GM23338 (cell line): ENCODE data around the gene NCAPD3. TPM values are rescaled to one million over a fixed set of nuclear protein-coding genes. Genes with fewer than 3 reads are reported as not detected.

Source experiments
- ATAC-seq: fragments of 200-7000 bp; cut with Tn5 transposase; 3 replicates; pipeline ENCODE4 v1.9.1; 2020
- DNase-seq: peaks from one replicate; pipeline ENCODE4 v3.0.0-alpha.2; 2015; ENCODE audit warnings: low spot score
- H2AFZ ChIP-seq: fragments of 200-600 bp; sonication (generic); 2 replicates; pipeline ENCODE4 v1.8.0; 2016; ENCODE audit warnings: antibody characterized with exemption, mild to moderate bottlenecking, moderate library complexity
- H3F3A ChIP-seq: fragments of 200-600 bp; sonication (generic); replicated peaks from 2 replicates; pipeline ENCODE4 v1.8.0; 2017; ENCODE audit warnings: antibody characterized with exemption, mixed run types, low read depth
- H3K27ac ChIP-seq: fragments of 200-600 bp; sonication (generic); 2 replicates; pipeline ENCODE4 v1.6.1; 2016; ENCODE audit warnings: low read depth
- H3K27me3 ChIP-seq: fragments of 200-600 bp; sonication (generic); 2 replicates; pipeline ENCODE4 v1.8.0; 2016; ENCODE audit warnings: mild to moderate bottlenecking, mixed run types, moderate library complexity; ENCODE audit not compliant: insufficient read depth
- H3K36me3 ChIP-seq: fragments of 200-600 bp; sonication (generic); 2 replicates; pipeline ENCODE4 v1.8.0; 2016; ENCODE audit warnings: mild to moderate bottlenecking; ENCODE audit not compliant: insufficient read depth
- H3K4me1 ChIP-seq: fragments of 200-600 bp; sonication (generic); 2 replicates; pipeline ENCODE4 v1.8.0; 2016; ENCODE audit warnings: mild to moderate bottlenecking, moderate library complexity; ENCODE audit not compliant: insufficient read depth
- H3K4me2 ChIP-seq: fragments of 200-600 bp; sonication (generic); 2 replicates; pipeline ENCODE4 v1.7.1; 2017; ENCODE audit warnings: mixed run types
- H3K4me3 ChIP-seq: fragments of 200-600 bp; sonication (generic); 2 replicates; pipeline ENCODE4 v1.6.1; 2016; ENCODE audit warnings: mixed run types
- H3K79me2 ChIP-seq: fragments of 200-600 bp; sonication (generic); replicated peaks from 2 replicates; pipeline ENCODE4 v1.8.0; 2017; ENCODE audit warnings: mild to moderate bottlenecking; ENCODE audit not compliant: insufficient read depth
- H3K9me2 ChIP-seq: fragments of 200-600 bp; sonication (generic); 2 replicates; pipeline ENCODE4 v1.8.0; 2017; ENCODE audit not compliant: insufficient read depth
- H4K20me1 ChIP-seq: fragments of 200-600 bp; sonication (generic); replicated peaks from 2 replicates; pipeline ENCODE4 v1.8.0; 2017; ENCODE audit warnings: mild to moderate bottlenecking; ENCODE audit not compliant: insufficient read depth
- H3K27ac Mint-ChIP-seq: 2 replicates; pipeline ENCODE4 v1.8.0; 2020; ENCODE audit warnings: inconsistent platforms, mild to moderate bottlenecking, moderate library complexity, mixed read lengths
- H3K27me3 Mint-ChIP-seq: 3 replicates; pipeline ENCODE4 v1.8.0; 2022; ENCODE audit warnings: low read depth, mild to moderate bottlenecking, moderate library complexity, mixed read lengths, inconsistent platforms; ENCODE audit not compliant: insufficient read depth, poor library complexity
- H3K36me3 Mint-ChIP-seq: 3 replicates; pipeline ENCODE4 v1.8.0; 2021; ENCODE audit warnings: low read depth, mild to moderate bottlenecking, inconsistent platforms, moderate library complexity, mixed read lengths
- H3K4me1 Mint-ChIP-seq: 3 replicates; pipeline ENCODE4 v1.8.0; 2020; ENCODE audit warnings: mild to moderate bottlenecking, inconsistent platforms, mixed read lengths
- H3K4me3 Mint-ChIP-seq: 3 replicates; pipeline ENCODE4 v1.8.0; 2021; ENCODE audit warnings: moderate library complexity, mild to moderate bottlenecking, inconsistent platforms, mixed read lengths
- H3K9me3 Mint-ChIP-seq: 3 replicates; pipeline ENCODE4 v1.8.0; 2020; ENCODE audit warnings: moderate library complexity, mild to moderate bottlenecking, inconsistent platforms, mixed read lengths
- CREB1 ChIP-seq: fragments of 250-450 bp; sonication (Bioruptor Pico); IDR thresholded peaks from 2 replicates; pipeline ENCODE4 v1.5.0; 2020; ENCODE audit warnings: low read depth, mild to moderate bottlenecking, moderate library complexity
- ETS1 ChIP-seq: IDR thresholded peaks from 2 replicates; pipeline ENCODE4 v1.6.1; 2016; ENCODE audit warnings: antibody characterized with exemption
- EZH2 ChIP-seq: fragments of 200-600 bp; sonication (generic); IDR thresholded peaks from one replicate; pipeline ENCODE4 v1.8.0; 2017; ENCODE audit warnings: antibody characterized with exemption, mild to moderate bottlenecking, low read depth; ENCODE audit not compliant: unreplicated experiment
- EZH2phosphoT487 ChIP-seq: fragments of 200-600 bp; sonication (generic); IDR thresholded peaks from one replicate; pipeline ENCODE4 v1.8.1; 2018; ENCODE audit warnings: antibody characterized with exemption; ENCODE audit not compliant: unreplicated experiment
- POLR2AphosphoS5 ChIP-seq: IDR thresholded peaks from 2 replicates; pipeline ENCODE4 v1.6.1; 2016; ENCODE audit warnings: antibody characterized with exemption, low read depth
- REST ChIP-seq: IDR thresholded peaks from one replicate; pipeline ENCODE4 v1.6.1; 2018; ENCODE audit warnings: antibody characterized with exemption; ENCODE audit not compliant: unreplicated experiment
- ZNF114 ChIP-seq: fragments of 250-450 bp; sonication (Bioruptor Pico); IDR thresholded peaks from 2 replicates; pipeline ENCODE4 v1.5.0; 2020; ENCODE audit warnings: mild to moderate bottlenecking, moderate library complexity
- ZNF331 ChIP-seq: fragments of 250-450 bp; sonication (Bioruptor Pico); IDR thresholded peaks from 2 replicates; pipeline ENCODE4 v1.5.0; 2020; ENCODE audit warnings: low read depth, mild to moderate bottlenecking, moderate library complexity
- ZNF462 ChIP-seq: fragments of 250-450 bp; sonication (Bioruptor Pico); IDR thresholded peaks from 2 replicates; pipeline ENCODE4 v1.5.0; 2020; ENCODE audit warnings: mild to moderate bottlenecking, moderate library complexity
- polyA plus RNA-seq: library from polyadenylated mRNA; unstranded; fragments of >200 nt; fragmentation: Nextera tagmentation; extraction: Ambion mirVana; gene quantifications from 2 replicates; pipeline ENCODE4 v1.2.1, GENCODE V29; 2016
- total RNA-seq: library from RNA; depleted of rRNA; stranded (reverse); fragments of >200 nt; shearing (Covaris generic); gene quantifications from 2 replicates; pipeline ENCODE4 v1.2.3, GENCODE V29; 2014
- TF ChIP-seq, protein P1 (sequence below), 2 experiments: fragments of 200-600 bp in 1 of 2; sonication (generic) in 1 of 2; conservative IDR thresholded peaks; 2 replicates each; pipeline versions ENCODE4 v1.5.1 to v1.6.1; 2016 to 2017; ENCODE audit warnings: antibody characterized with exemption in 2 of 2, low read depth in 2 of 2, mild to moderate bottlenecking in 2 of 2, moderate library complexity in 1 of 2

Gene NCAPD3
- total and polyA plus RNA-seq, 2 experiments from 2014 or later = 37.1 to 49.8 TPM

DNA sequence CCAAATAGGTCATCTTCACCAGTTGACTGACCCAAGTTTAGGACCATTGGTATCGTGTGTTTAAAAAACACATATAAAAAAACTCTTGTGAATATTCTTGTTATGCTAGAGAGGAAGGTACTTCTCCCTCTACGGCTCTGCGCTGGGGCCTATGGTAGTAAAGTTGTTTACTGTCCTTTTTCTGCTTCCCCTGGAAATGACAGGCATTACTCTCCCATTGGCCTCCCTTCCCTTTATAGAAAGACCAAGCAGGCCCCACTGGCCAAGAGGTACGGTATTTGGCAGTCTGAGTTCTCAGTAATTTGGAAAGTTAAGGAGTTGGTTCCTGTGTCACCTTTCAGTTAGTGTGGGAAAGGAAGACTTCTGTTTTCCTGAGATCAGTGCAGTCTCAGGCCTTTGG is 22.9 kb upstream of the NCAPD3 start:
- H3K4me3 Mint-ChIP-seq = no peak overlapping the region
- Histone ChIP-seq H3K4me3 (no peak overlapping the region), H3K36me3 (peaks cover 27% of the 10 kb centered on the region), H2AFZ (no peak overlapping the region), H3K4me1 (peaks cover 6% of the 10 kb centered on the region; the same call in 1 of the 2 replicates), H3K79me2 (peaks cover 3% of the 10 kb centered on the region; the same call in 1 of the 2 replicates), H3K27me3 (no peaks in the 10 kb centered on the region), H3K4me2 (no peak overlapping the region), H4K20me1 (no peaks in the 10 kb centered on the region; the same call in 1 of the 2 replicates), H3K27ac (no peak overlapping the region), H3K9me2 (no peaks in the 10 kb centered on the region), H3F3A (no peaks in the 10 kb centered on the region; the same call in 1 of the 2 replicates)
- no peak for ATAC-seq
- peaks cover 55% of the 10 kb centered on the region for H3K36me3 Mint-ChIP-seq
- peaks cover 12% of the 10 kb centered on the region for H3K4me1 Mint-ChIP-seq
- no peaks in the 10 kb centered on the region for H3K27me3 Mint-ChIP-seq
- TF ChIP-seq, protein P1, sequence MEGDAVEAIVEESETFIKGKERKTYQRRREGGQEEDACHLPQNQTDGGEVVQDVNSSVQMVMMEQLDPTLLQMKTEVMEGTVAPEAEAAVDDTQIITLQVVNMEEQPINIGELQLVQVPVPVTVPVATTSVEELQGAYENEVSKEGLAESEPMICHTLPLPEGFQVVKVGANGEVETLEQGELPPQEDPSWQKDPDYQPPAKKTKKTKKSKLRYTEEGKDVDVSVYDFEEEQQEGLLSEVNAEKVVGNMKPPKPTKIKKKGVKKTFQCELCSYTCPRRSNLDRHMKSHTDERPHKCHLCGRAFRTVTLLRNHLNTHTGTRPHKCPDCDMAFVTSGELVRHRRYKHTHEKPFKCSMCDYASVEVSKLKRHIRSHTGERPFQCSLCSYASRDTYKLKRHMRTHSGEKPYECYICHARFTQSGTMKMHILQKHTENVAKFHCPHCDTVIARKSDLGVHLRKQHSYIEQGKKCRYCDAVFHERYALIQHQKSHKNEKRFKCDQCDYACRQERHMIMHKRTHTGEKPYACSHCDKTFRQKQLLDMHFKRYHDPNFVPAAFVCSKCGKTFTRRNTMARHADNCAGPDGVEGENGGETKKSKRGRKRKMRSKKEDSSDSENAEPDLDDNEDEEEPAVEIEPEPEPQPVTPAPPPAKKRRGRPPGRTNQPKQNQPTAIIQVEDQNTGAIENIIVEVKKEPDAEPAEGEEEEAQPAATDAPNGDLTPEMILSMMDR (conservative IDR thresholded peaks at IDR 0.05; ENCODE audit: low read depth in 2 of 2) = no peak
- TF ChIP-seq CREB1 (CRISPR knock-in tag) = no peak
- no peak for TF ChIP-seq EZH2phosphoT487
- TF ChIP-seq EZH2 = no peak
- no peak for TF ChIP-seq ZNF331
- TF ChIP-seq ZNF462 (CRISPR knock-in tag) = no peak
- no peak for TF ChIP-seq ETS1
- no peak for TF ChIP-seq REST
- TF ChIP-seq POLR2AphosphoS5 = no peak
- TF ChIP-seq ZNF114 (CRISPR knock-in tag) = no peak
- no peaks in the 10 kb centered on the region for H3K9me3 Mint-ChIP-seq
- H3K27ac Mint-ChIP-seq = no peak overlapping the region
- no peak for DNase-seq
